COLO829 (cell line): ENCODE results near the gene USF1.
"Not testable (repeated sequence)": the region's sequence is repeated elsewhere in the genome, so short reads cannot be mapped to it uniquely, and the experiment has no call there.

Experiments used
- DNase-seq: peaks from one replicate; pipeline ENCODE4 v3.0.0; 2012; ENCODE audit warnings: low spot score

Gene USF1

DNA sequence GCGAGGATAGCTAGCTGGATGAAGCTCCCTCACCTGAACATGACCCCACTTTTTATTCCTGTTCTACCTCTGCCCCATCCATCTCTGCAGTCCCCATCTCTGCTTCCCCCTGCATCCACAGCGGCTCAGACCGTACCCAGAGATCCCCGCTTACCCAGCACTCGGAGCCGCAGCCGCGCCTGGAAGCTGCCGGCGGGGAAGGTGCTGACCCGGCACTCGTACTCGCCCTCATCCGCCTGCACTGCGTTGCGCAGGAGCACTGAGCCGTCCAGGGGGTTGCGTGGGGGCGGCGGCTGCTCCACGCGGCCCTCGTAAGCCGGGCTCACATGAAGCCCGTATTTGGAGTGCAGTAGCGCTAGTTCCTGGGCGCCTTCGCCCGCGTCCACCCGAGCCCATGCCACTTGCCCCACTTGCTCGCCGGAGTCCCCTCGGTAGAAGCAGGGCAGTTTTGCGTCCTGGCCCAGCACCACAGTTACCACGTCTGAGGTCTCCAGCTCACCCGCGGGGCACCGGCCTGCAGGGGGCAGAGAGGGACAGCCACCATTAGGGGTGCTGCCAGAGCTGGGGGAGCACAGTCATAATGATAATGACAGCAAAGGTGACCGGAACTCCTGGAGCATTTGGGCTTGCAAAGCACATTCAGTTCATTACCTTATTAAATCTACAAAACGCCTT, 33.8 kb upstream of the USF1 start:
- DNase-seq = no peak

DNA sequence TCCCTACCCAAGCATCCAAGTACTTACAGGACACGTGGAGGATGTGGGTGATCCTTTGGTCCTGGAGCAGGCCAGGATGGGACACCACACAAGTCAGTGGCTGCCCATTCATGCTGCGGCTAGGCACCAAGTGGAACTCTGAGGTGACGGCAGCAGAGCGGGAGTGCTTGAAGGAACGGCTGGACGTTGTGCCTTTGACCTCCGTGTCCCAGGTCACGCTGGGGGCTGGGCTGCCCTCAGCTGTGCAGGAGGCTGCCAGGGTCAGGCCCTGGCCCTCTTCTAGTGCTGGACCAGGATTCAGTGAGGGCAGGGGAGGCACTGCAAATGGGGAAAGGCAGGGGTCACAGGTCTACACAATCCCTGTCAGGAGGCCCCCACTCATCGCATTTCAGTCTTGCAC, 31.6 kb upstream of the USF1 start:
- DNase-seq = no peak

DNA sequence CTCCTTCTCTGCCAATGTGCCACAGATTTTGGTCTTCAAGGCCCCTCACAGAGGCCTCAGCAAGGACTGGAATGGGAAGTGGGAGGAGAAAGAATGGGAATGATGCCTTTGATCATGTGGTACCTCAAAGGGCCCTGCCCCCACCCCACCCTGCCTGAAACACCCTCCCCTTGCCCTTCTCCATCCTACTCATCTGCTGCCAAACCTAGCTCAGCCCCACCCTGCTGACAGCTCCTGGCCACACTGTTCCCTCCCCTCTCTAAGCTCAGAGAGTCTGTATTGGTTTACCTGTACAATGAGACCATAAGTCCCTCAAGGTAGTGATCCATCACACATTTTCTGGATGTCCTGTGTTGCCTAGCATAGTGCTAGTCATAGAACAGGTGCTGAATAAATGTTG, 30.6 kb upstream of the USF1 start:
- no peak for DNase-seq

DNA sequence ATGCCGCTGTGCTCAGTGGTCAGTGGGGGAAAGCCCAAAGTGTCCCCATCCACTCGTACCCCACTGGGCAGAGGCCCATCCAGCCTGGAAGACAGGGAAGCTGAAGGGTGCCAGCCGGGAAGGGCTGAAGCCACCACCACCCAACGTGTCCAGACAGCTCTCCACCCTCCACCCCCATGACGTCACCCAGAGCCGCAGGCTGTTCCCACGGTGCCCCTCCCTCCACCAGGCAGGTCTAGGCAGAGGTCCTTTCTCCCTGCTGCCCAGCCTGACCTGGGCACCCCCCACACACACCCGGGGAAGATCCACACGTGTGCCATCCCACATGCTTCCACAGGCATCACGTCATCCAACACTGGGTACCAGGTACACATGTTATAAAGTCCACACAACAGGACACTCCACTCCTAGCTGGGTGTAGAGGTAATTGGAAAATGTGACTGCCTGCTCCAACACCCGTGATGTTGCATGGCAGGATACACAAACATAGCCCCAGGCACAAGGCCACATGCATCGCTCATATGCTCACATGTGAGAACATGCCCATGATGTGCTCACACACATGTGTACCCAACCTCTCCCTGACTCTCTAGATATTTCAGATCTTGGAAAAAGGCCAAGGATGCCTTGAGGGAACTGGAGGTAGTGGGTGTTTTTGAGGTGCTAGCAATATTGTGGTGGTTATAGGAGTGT, 29.0 kb upstream of the USF1 start:
- DNase-seq = no peak

DNA sequence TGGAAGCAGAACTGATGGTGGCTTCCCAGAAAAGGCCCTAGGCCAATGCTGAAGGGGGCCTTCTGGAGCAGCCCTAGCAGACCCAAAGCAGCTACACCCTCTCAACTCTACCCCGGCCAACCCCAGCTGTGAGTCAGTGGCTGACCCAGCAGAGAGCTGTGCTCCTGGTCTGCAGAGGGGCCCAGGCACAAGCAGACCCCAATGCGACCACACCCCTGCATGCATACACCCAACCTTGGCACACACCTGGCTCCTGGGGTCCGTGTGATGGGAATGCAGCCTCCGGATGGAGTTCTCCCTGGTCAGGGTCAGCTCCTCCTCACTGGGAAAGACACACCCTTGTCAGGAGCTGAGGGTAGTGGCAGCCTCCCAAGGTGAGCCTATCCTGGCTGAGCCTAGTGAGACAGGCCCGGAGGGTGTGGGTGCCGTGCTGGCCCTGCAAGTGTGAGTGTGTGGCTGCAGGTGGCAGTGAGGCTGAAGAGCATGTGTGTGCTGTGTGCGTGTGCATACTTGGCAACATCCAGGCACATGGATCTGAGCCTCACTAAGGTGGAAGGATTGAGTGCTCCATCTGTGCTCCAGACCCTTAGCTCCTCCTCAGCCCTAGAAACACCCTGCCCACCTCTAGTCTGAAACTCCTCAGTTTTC, 27.8 kb upstream of the USF1 start:
- DNase-seq = no peak

DNA sequence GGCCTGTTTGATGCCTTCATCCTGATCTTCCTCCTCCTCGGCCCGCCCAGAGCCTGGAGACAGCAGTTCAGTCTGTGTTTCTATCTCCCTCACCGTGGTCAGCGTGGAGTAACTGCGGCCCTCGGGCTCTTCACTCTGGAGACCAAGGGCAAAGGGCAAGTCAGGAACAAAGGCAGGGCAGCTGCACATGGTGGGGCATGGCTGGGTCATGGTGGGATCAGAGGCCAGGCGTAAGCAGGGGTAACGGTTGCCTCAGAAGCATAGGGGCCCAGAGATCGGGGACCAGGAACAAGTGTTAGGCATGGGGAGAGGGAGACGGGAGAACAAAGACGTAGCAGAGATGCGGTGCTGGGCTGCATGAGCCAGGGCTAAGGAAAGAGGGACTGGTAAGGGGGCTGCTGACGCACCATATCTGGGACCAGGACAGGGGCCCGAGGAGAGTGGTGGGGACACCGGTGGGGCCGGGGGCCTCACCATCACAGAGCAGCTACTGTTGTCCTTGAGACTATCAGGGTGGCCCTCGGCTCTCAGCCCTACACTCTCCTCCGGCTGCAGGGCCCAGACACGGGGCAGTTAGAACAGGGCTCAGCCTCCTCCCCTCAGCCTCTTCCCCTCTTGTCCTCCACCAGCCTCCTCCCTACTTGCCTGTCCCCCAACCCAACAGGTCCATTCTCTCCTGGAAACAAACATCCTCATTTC, 27.1 kb upstream of the USF1 start:
- DNase-seq = no peak

DNA sequence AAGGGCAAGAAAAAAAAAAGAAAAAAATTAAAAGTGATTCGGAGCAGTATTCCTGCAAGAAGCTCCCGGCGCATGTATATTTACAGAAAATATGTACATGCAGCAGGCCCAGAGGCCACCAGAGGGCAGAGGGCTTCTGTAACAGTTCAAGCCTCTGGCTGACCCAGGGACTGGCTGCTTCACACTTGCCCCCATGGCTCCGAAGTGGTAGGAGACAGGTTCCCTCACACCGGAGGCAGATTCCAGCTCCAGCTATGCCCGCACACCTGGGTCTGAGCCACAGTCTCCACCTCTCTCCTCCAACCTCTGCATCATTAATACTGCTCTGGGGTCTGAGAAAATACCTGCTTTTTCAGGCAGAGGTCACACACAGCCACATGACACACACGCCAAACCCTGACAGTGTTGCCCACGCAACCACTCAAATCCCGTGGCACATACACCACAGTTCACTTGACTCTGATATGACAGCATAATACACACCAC, 26.2 kb upstream of the USF1 start:
- DNase-seq = no peak

DNA sequence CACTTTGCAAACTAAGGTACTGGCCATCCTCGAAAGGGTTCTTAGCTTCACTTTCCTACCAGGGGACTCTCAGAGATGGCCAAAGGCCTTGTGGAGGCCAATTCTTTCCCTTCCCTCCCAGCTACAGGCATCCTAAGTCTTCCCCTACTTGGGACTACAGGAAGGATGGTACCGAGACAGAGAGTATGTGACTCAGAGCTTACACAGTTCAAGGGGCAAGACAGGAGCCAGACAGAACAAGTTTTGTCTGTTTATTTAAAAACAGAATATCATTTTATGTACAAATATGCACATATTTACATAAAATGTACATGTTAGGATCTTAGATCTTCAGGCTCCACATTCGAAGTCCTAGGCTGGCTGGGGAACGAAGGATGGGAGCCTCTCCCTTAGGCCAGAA, 25.0 kb upstream of the USF1 start:
- no peak for DNase-seq

DNA sequence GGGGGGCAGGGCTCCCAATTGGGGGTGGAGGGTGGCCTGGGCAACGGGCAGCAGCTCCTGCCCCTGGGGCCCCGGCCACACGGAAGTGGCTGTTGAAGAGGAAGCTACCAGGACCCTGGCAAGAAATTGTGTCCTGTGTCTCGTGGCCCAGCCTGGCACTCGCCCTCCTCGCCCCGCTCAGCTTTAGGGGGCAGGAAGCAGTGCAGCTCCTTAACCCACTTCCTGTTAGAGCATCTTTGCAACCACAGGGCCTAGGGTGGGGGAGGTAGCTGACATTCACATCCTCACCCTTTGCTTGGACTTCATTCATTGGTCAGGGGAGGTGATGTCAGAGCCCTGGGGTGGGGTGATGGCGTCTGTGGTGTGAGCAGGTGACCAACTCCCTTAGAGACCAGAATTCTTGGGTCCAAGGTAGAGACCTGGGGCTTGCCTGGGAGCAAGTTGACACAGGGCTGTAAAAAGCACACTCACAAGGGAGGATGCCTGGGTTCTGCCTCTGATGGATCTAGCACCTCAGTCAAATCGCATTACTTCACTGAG, 24.0 kb upstream of the USF1 start, which contains the start of gene ARHGAP30:
Gene ARHGAP30, minus strand, starts transcription at position 161 of the 540 bp plus-strand sequence. CDS start 267 bp downstream, outside the sequence.
- DNase-seq = no peak

DNA sequence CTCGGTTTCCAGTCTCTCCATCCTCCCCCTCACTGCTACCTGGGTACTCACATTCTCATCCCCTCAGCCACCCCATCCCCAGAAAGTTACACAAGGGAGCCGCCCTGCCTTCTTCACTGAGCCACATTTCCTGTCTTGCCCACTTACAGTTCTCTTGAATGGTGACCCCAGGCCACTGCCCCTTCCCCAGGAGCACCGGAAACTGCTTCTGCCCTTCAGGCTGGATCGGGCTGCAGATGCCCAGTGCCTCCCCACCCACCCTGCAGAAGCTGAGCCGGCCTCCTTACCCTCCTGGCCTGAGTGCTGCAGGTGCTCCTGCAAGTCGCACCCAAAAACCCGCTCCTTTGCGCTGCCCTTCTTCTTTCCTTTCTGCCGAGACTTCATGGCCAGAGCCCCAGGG, 23.5 kb upstream of the USF1 start:
- no peak for DNase-seq

DNA sequence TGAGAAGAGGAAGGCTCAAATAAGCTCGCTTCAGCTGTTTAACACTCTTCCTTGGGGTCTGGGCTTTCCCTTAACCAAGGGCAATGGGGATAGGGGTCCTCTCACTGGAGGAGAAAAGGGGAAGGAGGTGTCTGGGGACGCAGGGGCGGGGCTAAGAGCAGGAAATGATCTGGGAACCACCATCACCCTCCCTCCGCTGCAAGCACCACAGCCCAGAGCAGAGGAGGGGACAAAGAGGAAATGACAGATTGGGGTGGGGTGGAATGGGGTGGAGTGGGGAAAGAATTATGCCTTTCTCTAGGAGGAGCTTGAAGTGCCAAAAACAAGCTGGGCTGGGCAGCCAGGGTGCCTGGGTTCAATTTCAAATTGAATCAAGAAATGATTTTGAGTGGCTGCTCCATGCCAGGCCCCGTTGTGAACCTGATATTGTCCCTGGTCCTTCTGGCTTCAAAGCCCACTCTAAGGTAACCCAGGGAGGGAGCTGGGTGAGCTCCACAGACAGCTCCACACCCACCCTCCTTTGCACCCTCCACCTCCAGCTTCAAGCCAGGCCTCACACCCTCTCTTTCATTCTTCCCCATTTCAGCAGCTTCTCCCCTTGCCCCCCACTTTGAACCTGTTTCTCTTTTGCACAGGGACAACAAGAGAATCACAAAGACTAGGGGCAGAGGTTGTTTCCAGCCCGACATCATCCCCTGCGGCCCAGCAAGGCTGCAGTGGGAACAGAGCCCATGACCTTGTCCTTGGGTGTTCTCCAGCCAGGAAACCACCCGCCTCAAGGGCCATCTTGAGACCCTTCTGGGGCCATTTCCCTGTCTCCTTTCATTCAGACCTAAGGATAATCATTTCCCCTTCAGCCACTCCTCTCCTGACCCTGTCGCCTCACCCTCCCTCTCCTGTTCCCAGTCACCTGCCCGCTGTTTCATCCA, 22.8 kb upstream of the USF1 start:
- no peak for DNase-seq

DNA sequence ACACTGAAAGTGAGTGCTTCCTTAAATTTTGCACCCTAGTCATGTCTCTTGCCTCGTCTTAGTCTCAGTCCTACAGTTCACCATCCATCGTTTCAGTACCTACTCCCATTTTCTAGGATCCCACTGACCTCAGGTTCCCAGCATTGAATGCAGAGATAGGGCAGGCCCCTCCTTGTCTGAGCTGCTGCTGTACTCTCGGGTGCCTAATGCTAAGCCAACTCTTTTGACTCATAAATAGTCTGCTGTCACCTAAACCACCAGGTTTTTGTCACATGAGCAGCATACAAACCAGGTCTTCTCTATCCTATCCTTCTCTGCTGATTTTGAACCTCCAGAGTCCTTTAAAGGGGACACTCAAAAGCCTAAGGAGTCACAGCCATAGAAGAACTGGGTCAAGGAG, 20.9 kb upstream of the USF1 start:
- no peak for DNase-seq

DNA sequence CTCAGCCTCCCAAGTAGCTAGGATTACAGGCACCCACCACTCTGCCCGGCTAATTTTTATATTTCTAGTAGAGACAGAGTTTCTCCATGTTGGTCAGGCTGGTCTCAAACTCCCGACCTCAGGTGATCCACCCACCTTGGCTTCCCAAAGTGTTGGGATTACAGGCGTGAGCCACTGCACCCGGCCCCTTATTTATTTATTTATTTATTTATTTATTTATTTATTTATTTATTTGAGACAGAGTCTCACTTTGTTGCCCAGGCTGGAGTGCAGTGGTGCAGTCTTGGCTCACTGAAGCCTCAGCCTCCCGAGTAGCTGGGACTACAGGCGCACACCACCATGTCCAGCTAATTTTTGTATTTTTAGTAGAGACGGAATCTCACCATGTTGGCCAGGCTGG, 19.9 kb upstream of the USF1 start:
- not testable (repeated sequence) for DNase-seq

DNA sequence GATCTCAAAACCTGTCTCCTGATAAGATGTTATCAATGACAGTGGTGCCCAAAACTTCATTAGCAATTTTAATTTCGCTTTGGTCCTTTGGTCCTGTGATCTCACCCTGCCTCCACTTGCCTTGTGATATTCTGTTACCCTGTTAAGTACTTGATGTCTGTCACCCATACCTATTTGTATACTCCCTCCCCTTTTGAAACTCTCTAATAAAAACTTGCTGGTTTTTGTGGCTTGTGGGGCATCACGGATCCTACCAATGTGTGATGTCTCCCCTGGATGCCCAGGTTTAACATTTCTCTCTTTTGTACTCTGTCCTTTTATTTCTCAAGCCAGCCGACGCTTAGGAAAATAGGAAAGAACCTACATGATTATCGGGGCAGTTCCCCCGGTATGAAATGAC, 18.2 kb upstream of the USF1 start:
- DNase-seq = not testable (repeated sequence)

DNA sequence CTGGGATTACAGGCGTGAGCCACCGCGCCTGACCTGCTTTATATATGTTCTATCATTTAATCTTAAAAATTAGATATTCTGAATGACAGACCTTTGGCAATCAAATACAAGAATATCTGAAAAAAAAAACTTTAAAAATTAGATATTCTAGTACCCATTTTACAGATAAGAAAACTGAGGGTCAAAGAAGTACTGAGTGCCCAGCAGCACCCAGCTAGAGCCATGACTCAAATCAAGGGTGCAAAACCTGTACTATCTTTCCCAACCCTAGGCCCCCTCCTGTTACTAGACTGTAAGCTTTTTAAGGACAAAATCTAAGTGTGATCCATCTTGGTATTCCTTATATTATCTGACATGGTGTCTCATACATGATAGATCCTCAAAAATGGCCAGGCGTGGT, 15.6 kb upstream of the USF1 start:
- DNase-seq = no peak

DNA sequence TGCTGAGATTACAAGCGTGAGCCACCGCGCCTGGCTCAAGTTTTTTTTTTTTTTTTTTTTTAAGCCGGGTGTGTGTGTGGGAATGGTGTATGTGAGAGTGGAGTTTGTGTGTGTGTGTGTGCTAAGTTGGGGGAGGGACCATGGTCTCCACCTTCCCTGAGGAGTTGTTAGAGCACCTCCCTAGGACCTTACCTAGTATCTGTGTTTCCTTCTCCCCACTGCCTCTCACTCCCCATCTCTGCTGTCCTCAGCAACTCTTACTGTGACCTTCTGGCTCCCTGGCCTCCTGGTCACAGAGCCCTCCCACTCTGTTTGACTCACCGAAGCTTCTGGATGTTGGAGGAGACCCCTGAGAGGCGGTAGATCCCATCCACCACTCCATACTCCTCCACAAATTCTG, 13.5 kb upstream of the USF1 start:
- no peak for DNase-seq

DNA sequence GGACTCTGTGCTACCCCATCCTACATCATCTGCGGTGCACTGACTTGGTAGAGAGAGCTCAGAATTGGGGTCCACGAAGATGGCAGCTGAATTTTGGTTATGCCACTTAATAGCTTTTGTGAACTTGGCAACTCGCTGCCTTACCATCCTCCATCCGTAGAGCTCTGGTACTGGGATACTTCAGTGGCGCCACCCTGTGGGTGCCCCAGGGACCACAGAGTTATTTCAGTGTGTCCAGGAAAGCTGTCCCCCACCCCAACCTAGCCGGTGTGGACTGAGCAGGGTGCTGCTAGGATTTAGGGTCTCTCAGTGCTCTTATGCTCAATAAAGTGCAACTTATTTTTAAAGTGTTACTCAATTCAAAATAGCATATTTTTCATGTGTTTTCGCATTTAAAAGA, 9.0 kb upstream of the USF1 start:
- DNase-seq = no peak

DNA sequence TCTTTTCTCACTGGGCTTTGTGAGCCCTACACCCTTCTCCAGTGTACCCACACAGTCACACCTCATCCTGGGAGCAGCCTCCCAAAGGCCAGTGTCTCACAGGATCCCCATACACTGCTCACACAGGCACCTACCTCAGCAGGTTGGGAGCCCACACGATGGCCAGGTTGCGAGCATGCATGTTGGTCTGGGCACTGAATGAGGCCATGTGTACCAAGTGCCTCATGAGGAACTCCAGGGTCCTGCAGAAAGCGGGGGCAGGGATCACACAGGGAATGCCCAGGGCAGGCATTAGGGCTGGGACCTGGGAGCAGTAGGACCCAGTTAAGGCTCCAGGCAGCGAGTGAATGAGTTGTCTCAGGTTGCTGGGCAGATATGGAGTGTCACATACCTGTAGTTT, 8.5 kb upstream of the USF1 start:
- no peak for DNase-seq

DNA sequence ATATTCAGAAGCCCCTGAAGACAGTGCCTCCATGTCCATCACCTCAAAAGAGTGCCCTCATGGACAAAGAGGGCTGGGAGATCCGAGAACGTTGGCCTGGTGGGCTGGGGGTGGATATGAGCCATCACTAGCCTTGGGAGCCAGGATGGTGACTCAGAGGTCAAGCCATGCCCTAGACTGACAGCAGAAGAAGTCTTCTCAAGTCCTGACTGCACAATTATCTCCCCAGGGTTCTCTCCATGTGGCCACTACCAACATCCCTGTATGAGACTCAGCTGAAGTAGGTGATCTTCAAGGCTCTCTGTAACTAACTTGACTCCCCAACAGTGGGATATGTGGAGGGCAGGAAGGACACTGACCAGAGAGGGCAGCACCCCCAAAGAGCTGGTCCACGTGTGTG, 7.1 kb upstream of the USF1 start:
- no peak for DNase-seq

DNA sequence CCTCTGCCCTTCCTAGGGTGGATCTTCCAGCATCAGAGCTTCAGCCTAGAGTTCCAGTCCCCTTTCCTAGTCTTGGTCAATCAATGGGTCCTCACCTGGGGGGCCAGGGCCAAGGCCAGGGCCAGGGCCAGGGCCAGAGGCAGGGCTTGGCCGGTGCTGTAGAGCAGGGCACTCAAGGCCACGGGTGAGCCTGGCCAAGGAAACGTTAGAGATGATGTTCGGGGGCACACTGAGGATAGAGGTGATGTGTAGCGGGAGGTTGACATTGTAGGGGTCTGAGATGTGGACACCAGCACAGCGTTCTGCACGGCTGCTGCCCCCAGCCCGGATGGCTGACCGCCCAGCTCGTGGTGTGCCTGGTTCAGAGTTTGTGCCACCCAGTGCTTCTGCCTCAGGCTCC, 5.4 kb upstream of the USF1 start:
- no peak for DNase-seq
